ENCODE data around the gene SYNC.

GRCh38 chr1:32728413-32729077, 26.0 kb upstream of the SYNC start:
- TF ChIP-seq, protein P1, sequence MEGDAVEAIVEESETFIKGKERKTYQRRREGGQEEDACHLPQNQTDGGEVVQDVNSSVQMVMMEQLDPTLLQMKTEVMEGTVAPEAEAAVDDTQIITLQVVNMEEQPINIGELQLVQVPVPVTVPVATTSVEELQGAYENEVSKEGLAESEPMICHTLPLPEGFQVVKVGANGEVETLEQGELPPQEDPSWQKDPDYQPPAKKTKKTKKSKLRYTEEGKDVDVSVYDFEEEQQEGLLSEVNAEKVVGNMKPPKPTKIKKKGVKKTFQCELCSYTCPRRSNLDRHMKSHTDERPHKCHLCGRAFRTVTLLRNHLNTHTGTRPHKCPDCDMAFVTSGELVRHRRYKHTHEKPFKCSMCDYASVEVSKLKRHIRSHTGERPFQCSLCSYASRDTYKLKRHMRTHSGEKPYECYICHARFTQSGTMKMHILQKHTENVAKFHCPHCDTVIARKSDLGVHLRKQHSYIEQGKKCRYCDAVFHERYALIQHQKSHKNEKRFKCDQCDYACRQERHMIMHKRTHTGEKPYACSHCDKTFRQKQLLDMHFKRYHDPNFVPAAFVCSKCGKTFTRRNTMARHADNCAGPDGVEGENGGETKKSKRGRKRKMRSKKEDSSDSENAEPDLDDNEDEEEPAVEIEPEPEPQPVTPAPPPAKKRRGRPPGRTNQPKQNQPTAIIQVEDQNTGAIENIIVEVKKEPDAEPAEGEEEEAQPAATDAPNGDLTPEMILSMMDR (IDR thresholded peaks at IDR 0.05), result no peak
- no peak for TF ChIP-seq POLR2AphosphoS5 (IDR thresholded peaks at IDR 0.05)

Measured in transverse colon (tissue), 4 donors.